Right cardiac atrium (tissue), 5 donors: ENCODE data around the gene SLC6A18. TPM values are rescaled to one million over a fixed set of nuclear protein-coding genes. Genes with fewer than 3 reads are reported as not detected.
A peak's percentile ranks its signal among the peaks of the same experiment; 100 is the strongest.

Source experiments
- ATAC-seq, 2 donors: fragments of 200-7000 bp; cut with Tn5 transposase; one replicate each; pipeline versions ENCODE4 v1.8.0 to v1.9.1; 2020; ENCODE audit warnings: moderate library complexity in 2 of 2, mild to moderate bottlenecking in 1 of 2
- DNase-seq, 3 donors: peaks; one replicate each; pipeline ENCODE4 v3.0.0-alpha.2; 2020
- H3K27ac ChIP-seq: one replicate; pipeline ENCODE4 v1.5.1; 2013; ENCODE audit warnings: mild to moderate bottlenecking, low read length, control low read depth, moderate library complexity
- H3K27me3 ChIP-seq: one replicate; pipeline ENCODE4 v1.6.1; 2013; ENCODE audit not compliant: control insufficient read depth, insufficient read depth
- H3K4me1 ChIP-seq: one replicate; pipeline ENCODE4 v1.6.1; 2013; ENCODE audit warnings: low read length; ENCODE audit not compliant: control insufficient read depth, insufficient read depth
- H3K4me3 ChIP-seq: one replicate; pipeline ENCODE4 v1.5.1; 2013; ENCODE audit warnings: low read length, control low read depth
- H3K9me3 ChIP-seq: one replicate; pipeline ENCODE4 v1.6.1; 2013; ENCODE audit warnings: low read length; ENCODE audit not compliant: control insufficient read depth
- WGBS: extraction: QIAGEN DNeasy Blood & Tissue Kit; methylation state at CpG from one replicate; pipeline ENCODE4 v1.1.7; 2013; 5-methylcytosine and 5-hydroxymethylcytosine counted together
- intact Hi-C, 4 donors: fragments of 100-400 bp; cut with DNase I; formaldehyde crosslinking; loops; one replicate each; pipeline versions ENCODE4 v1.11.0 to v1.14.0; 2022 to 2023
- polyA plus RNA-seq: library from polyadenylated mRNA; stranded (reverse); fragments of 200-250 nt; gene quantifications from one replicate; pipeline ENCODE4 v1.2.3, GENCODE V29; 2013
- total RNA-seq, 4 donors: library from RNA; stranded (reverse); fragmentation: NEBNext Ultra II Directional; extraction: Animal tissue kit (Norgen Biotek cat#: 25700); gene quantifications; one replicate each; pipeline ENCODE4 v1.2.1, GENCODE V29; 2021
- donor health status: healthy with polysubstance abuse.
- donor health status: DM: no; HTN: yes; CAD: no.
- donor health status: DM: no; HTN: no; CAD: no.
- donor health status: DM: no; HTN: yes; CAD: no; lungs with severe emphysema.
- donor health status: DM: yes; HTN: yes; CAD: no.

Gene SLC6A18
- total and polyA plus RNA-seq, 5 donors, result not detected

DNA sequence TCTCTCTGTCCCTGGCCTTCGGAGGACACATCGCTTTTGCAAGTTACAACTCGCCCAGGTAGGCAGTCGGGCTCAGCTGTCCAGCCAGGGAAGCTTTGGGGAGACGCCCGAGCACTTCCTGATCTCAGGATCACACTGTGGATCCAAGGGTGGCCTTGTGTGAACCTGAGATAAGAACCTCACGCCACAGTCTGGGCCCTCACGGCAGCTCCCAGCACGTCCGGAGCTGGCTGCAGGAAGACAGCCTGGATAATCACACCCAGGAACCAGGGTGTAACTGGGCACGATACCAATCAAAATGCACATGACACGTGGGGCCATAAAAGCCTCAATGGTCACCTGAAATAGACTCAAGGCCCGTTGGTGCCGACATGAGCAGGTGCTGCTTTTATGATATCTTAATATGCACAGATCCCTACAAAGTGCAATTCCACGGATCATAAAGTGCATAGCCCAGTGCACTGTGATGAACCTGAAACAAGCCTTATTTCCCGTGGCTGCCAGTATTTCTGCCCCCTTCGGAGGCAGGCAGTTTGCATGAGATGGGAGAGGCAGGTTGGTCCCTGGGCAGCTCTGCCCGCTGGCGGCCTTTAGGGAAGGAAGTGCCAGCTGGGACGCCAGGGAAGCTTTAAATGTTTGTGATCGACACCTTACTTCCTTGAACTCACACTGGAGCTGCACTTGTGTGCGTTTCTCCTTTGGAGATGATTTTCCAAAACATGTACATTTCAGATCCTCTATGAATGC, 14.5 kb downstream of the SLC6A18 start:
- Histone ChIP-seq H3K4me3 (no peak overlapping the region), H3K27ac (no peak overlapping the region), H3K27me3 (no peaks in the 10 kb centered on the region), H3K9me3 (peaks cover 5% of the 10 kb centered on the region), H3K4me1 (no peaks in the 10 kb centered on the region)
- 60% methylated on average over 22 of the region's 22 CpGs for WGBS
- ATAC-seq (peak in 1 of 2 donors; percentile 45), DNase-seq (no peak)
- intact Hi-C loops, result no loop called here

DNA sequence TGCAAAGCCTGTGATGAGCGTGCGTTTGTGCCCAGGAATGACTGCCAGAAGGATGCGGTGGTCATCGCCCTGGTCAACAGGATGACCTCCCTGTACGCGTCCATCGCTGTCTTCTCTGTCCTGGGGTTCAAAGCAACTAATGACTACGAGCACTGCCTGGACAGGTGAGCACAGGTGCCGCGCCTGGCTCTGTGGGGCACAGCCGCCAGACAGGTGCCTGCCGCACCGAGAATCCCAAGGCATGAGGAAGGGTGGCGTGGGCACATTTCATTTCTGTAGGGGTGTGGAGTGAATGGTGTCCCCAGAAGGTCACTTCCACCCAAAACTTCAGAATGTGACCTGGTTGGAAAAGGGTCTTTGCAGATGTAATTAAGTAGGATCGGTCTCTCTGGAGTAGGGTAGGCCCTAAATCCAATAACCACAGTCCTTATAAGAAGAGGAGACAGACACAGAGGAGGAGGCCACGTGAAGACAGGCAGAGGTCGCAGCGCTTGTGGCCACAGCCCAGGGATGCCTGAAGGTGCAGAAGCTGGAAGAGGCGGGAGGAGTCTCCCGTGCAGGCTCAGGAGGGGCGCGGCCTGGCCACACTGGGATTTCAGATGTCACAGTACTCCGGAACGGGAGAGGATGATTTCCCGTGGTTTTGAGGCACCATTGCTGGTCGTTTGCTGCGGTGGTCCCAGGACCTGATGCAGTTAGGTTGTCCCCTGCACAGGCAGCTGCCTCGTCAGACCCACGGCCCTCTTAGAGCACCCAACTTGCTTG, 15.5 kb downstream of the SLC6A18 start:
- DNase-seq (no peak), ATAC-seq (no peak)
- intact Hi-C loops, result no loop called here
- H3K9me3 ChIP-seq, result no peaks in the 10 kb centered on the region
- 85% methylated on average over 29 of the region's 29 CpGs for WGBS
- H3K27ac ChIP-seq, result no peak overlapping the region
- H3K4me3 ChIP-seq, result no peak overlapping the region
- H3K27me3 ChIP-seq, result no peaks in the 10 kb centered on the region
- H3K4me1 ChIP-seq, result no peaks in the 10 kb centered on the region

DNA sequence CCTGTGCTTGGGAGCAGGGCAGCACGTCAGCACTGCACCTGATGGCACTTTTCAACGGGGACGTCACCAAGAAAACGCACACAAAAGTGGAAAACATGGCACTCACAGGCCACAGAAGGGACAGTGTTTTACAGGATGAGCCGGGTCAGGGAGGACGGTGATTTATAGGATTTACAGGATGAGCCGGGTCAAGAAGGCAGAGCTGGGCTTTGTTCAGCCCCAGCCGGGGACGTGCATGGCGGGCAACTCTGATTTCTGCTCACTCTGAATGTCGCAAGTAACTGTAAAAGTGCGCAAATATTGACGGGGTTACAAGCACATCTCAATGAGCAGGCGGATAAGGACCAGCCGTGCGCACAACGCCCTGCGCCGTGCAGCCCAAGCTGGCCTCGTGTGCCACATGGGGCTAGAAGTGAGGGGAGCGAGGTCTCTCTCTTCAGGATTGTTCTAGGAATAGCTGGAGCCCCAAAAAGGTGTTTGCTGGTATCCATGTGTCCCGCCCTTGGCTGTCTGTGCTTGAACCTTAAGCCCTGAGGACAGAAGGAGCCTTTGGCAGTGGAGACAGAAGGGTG, 16.4 kb downstream of the SLC6A18 start:
- no peak overlapping the region for H3K27ac ChIP-seq
- no peaks in the 10 kb centered on the region for H3K4me1 ChIP-seq
- ATAC-seq (no peak), DNase-seq (no peak)
- intact Hi-C loops, result no loop called here
- 80% methylated on average over 22 of the region's 22 CpGs for WGBS
- no peak overlapping the region for H3K4me3 ChIP-seq
- H3K9me3 ChIP-seq, result no peaks in the 10 kb centered on the region
- no peaks in the 10 kb centered on the region for H3K27me3 ChIP-seq

DNA sequence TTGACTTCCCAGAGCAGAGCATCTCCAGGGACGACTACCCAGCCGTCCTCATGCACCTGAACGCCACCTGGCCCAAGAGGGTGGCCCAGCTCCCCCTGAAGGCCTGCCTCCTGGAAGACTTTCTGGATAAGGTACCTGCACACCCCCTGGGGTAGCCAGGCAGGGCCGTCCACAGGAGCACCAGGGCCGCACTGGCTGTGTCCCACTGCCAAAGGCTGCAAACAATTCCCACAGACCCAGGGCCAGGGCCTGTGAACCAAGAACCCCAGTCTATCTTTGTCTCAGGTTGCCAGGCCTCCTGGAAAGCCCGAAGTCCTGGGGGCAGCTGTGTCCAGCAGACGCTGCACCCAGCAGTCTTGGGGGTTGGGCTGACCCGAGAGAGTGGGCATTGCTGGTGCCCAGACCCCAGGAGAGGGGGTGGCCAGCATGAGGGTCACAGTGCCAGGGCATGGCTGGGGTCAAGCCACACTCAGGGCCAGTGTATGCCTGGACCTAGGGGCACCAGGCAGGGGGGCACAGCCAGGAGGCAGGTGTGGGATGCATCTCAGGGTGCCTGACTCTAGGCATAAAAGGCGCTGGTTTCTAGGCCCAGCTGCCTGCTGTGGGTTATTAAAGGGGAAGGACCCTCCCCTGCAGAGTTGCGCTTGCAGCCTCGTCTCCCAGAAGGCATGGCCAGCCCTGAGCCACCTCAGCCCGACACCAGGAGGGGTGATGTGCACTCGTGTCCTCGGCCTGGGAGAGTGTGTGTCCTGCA, 17.7 kb downstream of the SLC6A18 start:
- intact Hi-C loops, result no loop called here
- Histone ChIP-seq H3K9me3 (no peaks in the 10 kb centered on the region), H3K4me3 (no peak overlapping the region), H3K4me1 (no peaks in the 10 kb centered on the region), H3K27me3 (no peaks in the 10 kb centered on the region), H3K27ac (no peak overlapping the region)
- WGBS, result 69% methylated on average over 14 of the region's 14 CpGs
- DNase-seq (peak in 1 of 3 donors; percentile 15), ATAC-seq (no peak)

DNA sequence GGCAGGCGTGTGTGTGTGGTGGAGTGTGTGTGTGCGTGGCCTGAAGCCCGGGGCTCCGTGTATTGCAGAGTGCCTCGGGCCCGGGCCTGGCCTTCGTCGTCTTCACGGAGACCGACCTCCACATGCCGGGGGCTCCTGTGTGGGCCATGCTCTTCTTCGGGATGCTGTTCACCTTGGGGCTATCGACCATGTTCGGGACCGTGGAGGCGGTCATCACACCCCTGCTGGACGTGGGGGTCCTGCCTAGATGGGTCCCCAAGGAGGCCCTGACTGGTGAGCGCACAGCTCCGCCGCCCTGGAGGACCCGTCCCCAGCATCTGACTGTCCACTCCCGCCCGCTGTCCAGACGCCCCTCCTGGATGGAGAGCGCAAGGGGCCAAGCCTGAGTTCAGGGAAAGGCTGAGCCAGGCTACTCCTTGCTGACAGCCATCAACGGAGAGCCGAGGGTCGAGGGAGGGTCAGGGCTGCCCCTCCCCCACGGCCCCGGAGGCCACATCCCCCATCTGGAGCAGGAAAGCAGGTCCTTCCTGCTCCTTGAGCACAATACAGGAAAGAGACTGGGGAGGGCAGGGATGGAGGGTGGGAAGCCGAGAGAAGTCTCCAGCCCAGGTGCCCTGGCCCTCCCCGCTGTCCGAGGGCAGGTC, 18.4 kb downstream of the SLC6A18 start:
- DNase-seq (peak in 1 of 3 donors; percentile 7), ATAC-seq (no peak)
- H3K27me3 ChIP-seq, result no peaks in the 10 kb centered on the region
- H3K9me3 ChIP-seq, result no peaks in the 10 kb centered on the region
- intact Hi-C loops, result no loop called here
- 42% methylated on average over 33 of the region's 33 CpGs for WGBS
- H3K27ac ChIP-seq, result no peak overlapping the region
- H3K4me1 ChIP-seq, result no peaks in the 10 kb centered on the region
- H3K4me3 ChIP-seq, result no peak overlapping the region

DNA sequence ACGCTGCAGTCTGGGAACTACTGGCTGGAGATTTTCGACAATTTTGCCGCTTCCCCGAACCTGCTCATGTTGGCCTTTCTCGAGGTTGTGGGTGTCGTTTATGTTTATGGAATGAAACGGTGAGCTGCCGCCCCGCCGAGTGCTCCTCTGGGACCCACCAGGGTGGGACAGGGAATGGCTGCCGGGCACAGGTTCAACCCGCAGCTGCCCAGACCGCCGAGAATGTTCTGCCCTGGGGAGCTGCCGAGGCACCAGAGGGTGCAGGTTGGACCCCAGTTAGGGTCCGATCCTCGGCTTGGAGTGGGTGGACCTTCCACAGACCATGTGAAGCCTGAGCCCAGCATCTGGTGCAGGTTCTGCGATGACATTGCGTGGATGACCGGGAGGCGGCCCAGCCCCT, 19.1 kb downstream of the SLC6A18 start:
- H3K27me3 ChIP-seq, result no peaks in the 10 kb centered on the region
- intact Hi-C loops, result no loop called here
- H3K27ac ChIP-seq, result no peak overlapping the region
- no peak overlapping the region for H3K4me3 ChIP-seq
- no peaks in the 10 kb centered on the region for H3K9me3 ChIP-seq
- 70% methylated on average over 21 of the region's 21 CpGs for WGBS
- DNase-seq (peak in 1 of 3 donors; percentile 5), ATAC-seq (no peak)
- no peaks in the 10 kb centered on the region for H3K4me1 ChIP-seq

DNA sequence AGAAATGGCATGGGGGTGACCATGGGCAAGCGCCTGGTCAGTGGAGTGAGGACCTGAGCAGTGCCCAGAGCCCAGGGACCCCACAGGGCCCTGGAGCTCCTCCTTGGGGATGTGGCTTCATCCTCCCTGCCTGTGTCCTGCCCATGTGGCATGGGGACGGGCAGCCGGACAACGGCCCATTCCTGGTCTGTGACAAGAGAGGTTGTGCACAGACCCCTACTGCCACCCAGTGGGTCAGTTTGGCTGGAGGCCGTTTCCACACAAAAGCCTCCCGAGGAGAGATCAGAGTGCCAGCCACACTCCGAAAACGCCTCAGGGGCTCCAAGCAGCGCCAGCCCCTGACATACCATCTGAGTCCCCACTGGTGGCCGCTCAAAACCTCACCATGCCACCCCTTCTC, 19.8 kb downstream of the SLC6A18 start:
- Histone ChIP-seq H3K4me1 (no peaks in the 10 kb centered on the region), H3K9me3 (no peaks in the 10 kb centered on the region), H3K27ac (no peak overlapping the region), H3K27me3 (no peaks in the 10 kb centered on the region), H3K4me3 (no peak overlapping the region)
- DNase-seq (peak in 1 of 3 donors; percentile 11), ATAC-seq (no peak)
- WGBS, result 51% methylated on average over 10 of the region's 10 CpGs
- intact Hi-C loops, result no loop called here

DNA sequence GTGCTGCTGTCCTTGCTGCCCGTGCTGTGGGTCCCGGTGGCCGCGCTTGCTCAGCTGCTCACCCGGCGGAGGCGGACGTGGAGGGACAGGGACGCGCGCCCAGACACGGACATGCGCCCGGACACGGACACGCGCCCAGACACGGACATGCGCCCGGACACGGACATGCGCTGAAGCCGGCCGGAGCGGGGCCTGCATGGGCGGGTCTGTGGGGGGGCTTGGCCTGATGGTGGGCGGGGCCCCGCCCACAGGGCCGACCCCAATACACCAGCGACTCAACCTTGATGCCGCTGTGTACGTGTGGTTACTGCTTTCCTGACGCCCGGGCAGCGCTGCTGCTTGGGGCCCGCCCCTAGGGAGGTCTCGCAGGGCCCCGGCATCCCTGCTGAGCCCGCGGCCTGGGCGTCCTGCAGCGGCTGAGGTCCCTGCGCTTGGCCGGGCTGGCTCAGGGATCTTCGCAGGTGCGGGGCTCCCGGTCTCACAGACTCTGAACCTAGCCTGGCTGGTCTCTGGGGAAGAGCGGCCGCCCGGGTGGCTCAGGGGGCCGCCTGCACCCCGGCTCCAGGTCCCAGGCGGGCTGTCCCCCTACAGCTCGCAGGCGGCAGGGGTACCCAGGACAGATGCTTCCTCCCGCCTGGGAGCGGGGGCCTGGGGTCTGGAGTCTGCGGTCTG, 20.9 kb downstream of the SLC6A18 start:
- Histone ChIP-seq H3K27ac (no peak overlapping the region), H3K4me1 (no peaks in the 10 kb centered on the region), H3K9me3 (no peaks in the 10 kb centered on the region), H3K27me3 (no peaks in the 10 kb centered on the region), H3K4me3 (no peak overlapping the region)
- DNase-seq (peak in 1 of 3 donors; percentile 36), ATAC-seq (no peak)
- intact Hi-C loops, result no loop called here
- 29% methylated on average over 58 of the region's 58 CpGs for WGBS

DNA sequence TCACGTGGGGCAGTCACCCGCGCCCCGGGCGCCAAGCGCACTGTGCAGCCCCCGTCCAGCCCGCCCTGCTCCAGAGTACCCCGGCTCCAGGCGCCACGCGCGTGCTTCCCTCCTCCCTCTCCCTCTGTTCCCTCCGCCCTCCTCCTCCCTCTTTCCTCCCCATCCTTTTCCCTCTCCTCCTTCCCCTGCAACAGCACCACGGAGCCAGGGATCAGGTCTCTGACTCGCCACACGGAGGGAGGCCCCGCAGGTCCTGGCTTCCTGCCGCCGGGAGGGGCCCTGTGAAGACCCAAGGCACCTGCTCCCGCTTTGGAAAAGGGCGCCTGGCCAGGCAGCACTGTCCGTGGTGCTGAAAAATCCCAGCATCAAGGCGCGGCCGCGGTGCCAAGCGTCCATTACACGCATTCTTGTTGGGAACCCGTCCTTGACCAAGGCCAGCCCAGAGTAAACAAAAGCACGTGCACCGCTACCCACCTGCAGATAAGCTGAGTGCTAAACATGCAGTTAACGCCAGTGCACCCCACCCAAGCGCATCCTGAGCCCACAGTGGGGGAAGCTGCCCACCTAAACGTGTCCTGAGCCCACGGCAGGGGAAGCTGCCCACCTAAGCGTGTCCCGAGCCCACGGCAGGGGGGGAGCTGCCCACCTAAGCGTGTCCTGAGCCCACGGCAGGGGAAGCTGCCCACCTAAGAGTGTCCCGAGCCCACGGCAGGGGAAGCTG, 21.7 kb downstream of the SLC6A18 start:
- Histone ChIP-seq H3K4me3 (no peak overlapping the region), H3K9me3 (no peaks in the 10 kb centered on the region), H3K27ac (no peak overlapping the region), H3K4me1 (no peaks in the 10 kb centered on the region), H3K27me3 (no peaks in the 10 kb centered on the region)
- intact Hi-C loops, result no loop called here
- WGBS, result 22% methylated on average over 43 of the region's 43 CpGs
- peak in 1 of 2 donors; percentile 27 for ATAC-seq
- peak; percentile 27 to 72 (median 64) for DNase-seq

DNA sequence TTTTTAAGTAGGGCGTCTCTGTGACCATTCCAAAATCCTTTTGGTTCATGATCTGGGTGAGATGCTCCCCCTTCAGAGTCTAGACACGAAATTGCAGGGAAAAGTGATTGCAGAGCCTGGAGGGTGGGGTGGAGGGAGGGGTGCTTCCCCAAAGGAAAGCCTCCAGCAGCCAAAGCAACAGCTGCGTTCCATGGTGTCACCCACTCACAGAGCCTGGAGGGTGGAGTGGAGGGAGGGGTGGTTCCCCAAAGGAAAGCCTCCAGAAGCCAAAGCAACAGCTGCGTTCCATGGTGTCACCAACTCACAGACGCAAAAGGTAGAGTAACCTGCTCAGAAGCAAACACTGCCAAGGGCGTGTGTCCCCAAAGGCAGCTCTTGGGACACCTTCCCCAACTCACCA, 22.6 kb downstream of the SLC6A18 start:
- WGBS, result 68% methylated on average over 6 of the region's 6 CpGs
- H3K27ac ChIP-seq, result no peak overlapping the region
- no peaks in the 10 kb centered on the region for H3K4me1 ChIP-seq
- DNase-seq, result peak in 1 of 3 donors; percentile 2
- intact Hi-C loops, result no loop called here
- ATAC-seq, result no peak
- H3K4me3 ChIP-seq, result no peak overlapping the region
- no peaks in the 10 kb centered on the region for H3K9me3 ChIP-seq
- no peaks in the 10 kb centered on the region for H3K27me3 ChIP-seq
